HepG2 (cell line): Measurements from ENCODE around the gene RPS14. TPM values are rescaled to one million over a fixed set of nuclear protein-coding genes. Genes with fewer than 3 reads are reported as not detected.

ENCODE experiments used
- AKAP8 ChIP-seq: sonication (generic); formaldehyde crosslinking; IDR thresholded peaks from 2 replicates; pipeline ENCODE4 v1.5.1; 2020; ENCODE audit warnings: mild to moderate bottlenecking, missing genetic modification reagents
- ELF4 ChIP-seq: sonication (generic); formaldehyde crosslinking; IDR thresholded peaks from 2 replicates; pipeline ENCODE4 v1.5.0; 2020; ENCODE audit warnings: missing genetic modification reagents, mild to moderate bottlenecking, moderate library complexity, borderline replicate concordance
- REXO4 ChIP-seq: sonication (generic); formaldehyde crosslinking; IDR thresholded peaks from 2 replicates; pipeline ENCODE4 v1.8.0; 2022; ENCODE audit warnings: missing genetic modification reagents, mild to moderate bottlenecking, borderline replicate concordance
- SAFB2 ChIP-seq: sonication (generic); formaldehyde crosslinking; IDR thresholded peaks from 2 replicates; pipeline ENCODE4 v1.5.1; 2020; ENCODE audit warnings: missing genetic modification reagents, low read depth, mild to moderate bottlenecking, borderline replicate concordance
- SIX4 ChIP-seq: sonication (generic); formaldehyde crosslinking; IDR thresholded peaks from 2 replicates; pipeline ENCODE4 v1.4.0; 2020; ENCODE audit warnings: missing genetic modification reagents
- SRSF9 ChIP-seq: fragments of 200-400 bp; formaldehyde crosslinking; IDR thresholded peaks from 2 replicates; pipeline ENCODE4 v1.6.1; 2018; ENCODE audit warnings: borderline replicate concordance, mild to moderate bottlenecking, low read depth, low read length; ENCODE audit not compliant: insufficient read depth, poor library complexity, severe bottlenecking
- YEATS4 ChIP-seq: sonication (generic); formaldehyde crosslinking; IDR thresholded peaks from 2 replicates; pipeline ENCODE4 v1.4.0; 2020; ENCODE audit warnings: missing genetic modification reagents, borderline replicate concordance
- ZBTB1 ChIP-seq: sonication (generic); formaldehyde crosslinking; IDR thresholded peaks from 2 replicates; pipeline ENCODE4 v1.4.0; 2020; ENCODE audit warnings: missing genetic modification reagents, borderline replicate concordance
- ZNF317 ChIP-seq: sonication (generic); formaldehyde crosslinking; IDR thresholded peaks from 2 replicates; pipeline ENCODE4 v1.5.0; 2020; ENCODE audit warnings: mild to moderate bottlenecking, missing genetic modification reagents
- ZNF430 ChIP-seq: sonication (generic); formaldehyde crosslinking; IDR thresholded peaks from 2 replicates; pipeline ENCODE4 v1.9.0; 2021; ENCODE audit warnings: mild to moderate bottlenecking, missing genetic modification reagents
- ZSCAN25 ChIP-seq: sonication (generic); formaldehyde crosslinking; IDR thresholded peaks from 2 replicates; pipeline ENCODE4 v1.8.0; 2022; ENCODE audit warnings: mild to moderate bottlenecking, missing genetic modification reagents
- ZSCAN30 ChIP-seq: sonication (generic); formaldehyde crosslinking; IDR thresholded peaks from 2 replicates; pipeline ENCODE4 v1.5.0; 2020; ENCODE audit warnings: mild to moderate bottlenecking, missing genetic modification reagents
- polyA plus RNA-seq, 8 experiments: library from polyadenylated mRNA; depleted of rRNA in 3 of 8; stranded (reverse) in 7 of 8; unstranded in 1 of 8; fragments of >200 nt; fragmentation: Illumina TruSeq in 4 of 8; extraction: Trizol in 4 of 8; gene quantifications; 2 replicates each; pipeline versions ENCODE4 v1.2.1 to v1.2.3, GENCODE V29; 2011 to 2016; ENCODE audit warnings: low read depth in 4 of 8, missing spikeins in 1 of 8, mixed read lengths in 1 of 8; ENCODE audit not compliant: insufficient read depth in 1 of 8
- total RNA-seq, 5 experiments: library from RNA; depleted of rRNA; stranded (reverse); fragments of >200 nt; fragmentation: Illumina TruSeq; extraction: Trizol; gene quantifications; 2 replicates each; pipeline ENCODE4 v1.2.3, GENCODE V29; 2016; ENCODE audit warnings: low read depth in 1 of 5
- TF ChIP-seq, protein P1 (sequence below): sonication (generic); formaldehyde crosslinking; IDR thresholded peaks from 2 replicates; pipeline ENCODE4 v1.8.1; 2023; ENCODE audit warnings: mild to moderate bottlenecking, missing genetic modification reagents
- TF ChIP-seq, protein P2 (sequence below): sonication (generic); formaldehyde crosslinking; IDR thresholded peaks from 2 replicates; pipeline ENCODE4 v1.4.0; 2020; ENCODE audit warnings: mild to moderate bottlenecking, missing genetic modification reagents
- TF ChIP-seq, protein P3 (sequence below): sonication (generic); formaldehyde crosslinking; IDR thresholded peaks from 2 replicates; pipeline ENCODE4; 2020; ENCODE audit warnings: missing genetic modification reagents, mild to moderate bottlenecking, borderline replicate concordance
- TF ChIP-seq, protein P4 (sequence below): sonication (generic); formaldehyde crosslinking; IDR thresholded peaks from 2 replicates; pipeline ENCODE4 v1.5.1; 2020; ENCODE audit warnings: missing genetic modification reagents, mild to moderate bottlenecking, borderline replicate concordance

Gene RPS14
- total and polyA plus RNA-seq, 2 of the 13 experiments (the other 11 are each of a cell fraction or from before 2014, with no cell fraction given): 2,116 to 3,295 TPM

DNA sequence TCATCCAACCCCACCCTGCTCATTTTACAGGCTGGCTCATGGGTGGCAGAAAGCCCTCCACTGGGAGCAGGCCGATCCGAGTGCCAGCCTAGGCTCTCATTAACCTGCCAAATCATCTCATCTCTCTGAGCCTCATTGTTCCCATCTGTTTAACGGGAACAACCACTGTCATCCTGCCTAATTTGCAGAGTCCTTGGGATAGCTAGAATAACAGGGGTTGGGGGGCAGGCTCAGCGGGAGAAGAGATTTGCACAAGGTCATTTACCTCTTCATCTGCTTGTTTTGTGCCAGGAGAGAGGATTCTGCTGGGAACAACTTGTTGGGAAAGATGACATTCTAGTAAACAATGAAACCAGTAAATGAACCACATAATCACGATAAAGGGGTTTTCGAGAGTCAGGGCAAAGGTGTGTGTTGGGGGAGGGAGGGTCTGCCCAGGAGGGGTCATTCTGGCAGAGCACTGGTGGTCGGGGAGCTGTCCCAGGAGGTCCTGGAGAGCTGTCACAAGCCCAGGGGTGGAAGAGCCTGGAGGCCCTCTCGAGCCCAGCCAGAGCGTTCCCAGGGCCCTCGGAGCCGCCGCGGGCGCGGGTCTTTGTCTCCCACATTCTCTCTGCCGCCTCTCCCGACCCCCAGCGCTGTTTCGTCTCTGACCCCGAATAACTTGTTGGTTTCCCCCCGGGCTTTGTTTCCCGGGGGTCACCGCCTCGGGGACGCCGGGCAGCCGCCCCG is 35.6 kb upstream of the RPS14 start (continued):
- TF ChIP-seq, protein P1, sequence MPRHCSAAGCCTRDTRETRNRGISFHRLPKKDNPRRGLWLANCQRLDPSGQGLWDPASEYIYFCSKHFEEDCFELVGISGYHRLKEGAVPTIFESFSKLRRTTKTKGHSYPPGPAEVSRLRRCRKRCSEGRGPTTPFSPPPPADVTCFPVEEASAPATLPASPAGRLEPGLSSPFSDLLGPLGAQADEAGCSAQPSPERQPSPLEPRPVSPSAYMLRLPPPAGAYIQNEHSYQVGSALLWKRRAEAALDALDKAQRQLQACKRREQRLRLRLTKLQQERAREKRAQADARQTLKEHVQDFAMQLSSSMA (CRISPR knock-in tag): no peak
- TF ChIP-seq ZSCAN30 (CRISPR knock-in tag) (no peak), ZNF317 (CRISPR knock-in tag) (no peak), YEATS4 (CRISPR knock-in tag) (no peak), SAFB2 (CRISPR knock-in tag) (peak; percentile 34; the same call in 1 of the 2 replicates), ELF4 (CRISPR knock-in tag) (no peak), ZSCAN25 (CRISPR knock-in tag) (no peak), SRSF9 (no peak), ZBTB1 (CRISPR knock-in tag) (no peak), SIX4 (CRISPR knock-in tag) (no peak), ZNF430 (no peak), REXO4 (CRISPR knock-in tag) (no peak), AKAP8 (CRISPR knock-in tag) (no peak)
- TF ChIP-seq, protein P2, sequence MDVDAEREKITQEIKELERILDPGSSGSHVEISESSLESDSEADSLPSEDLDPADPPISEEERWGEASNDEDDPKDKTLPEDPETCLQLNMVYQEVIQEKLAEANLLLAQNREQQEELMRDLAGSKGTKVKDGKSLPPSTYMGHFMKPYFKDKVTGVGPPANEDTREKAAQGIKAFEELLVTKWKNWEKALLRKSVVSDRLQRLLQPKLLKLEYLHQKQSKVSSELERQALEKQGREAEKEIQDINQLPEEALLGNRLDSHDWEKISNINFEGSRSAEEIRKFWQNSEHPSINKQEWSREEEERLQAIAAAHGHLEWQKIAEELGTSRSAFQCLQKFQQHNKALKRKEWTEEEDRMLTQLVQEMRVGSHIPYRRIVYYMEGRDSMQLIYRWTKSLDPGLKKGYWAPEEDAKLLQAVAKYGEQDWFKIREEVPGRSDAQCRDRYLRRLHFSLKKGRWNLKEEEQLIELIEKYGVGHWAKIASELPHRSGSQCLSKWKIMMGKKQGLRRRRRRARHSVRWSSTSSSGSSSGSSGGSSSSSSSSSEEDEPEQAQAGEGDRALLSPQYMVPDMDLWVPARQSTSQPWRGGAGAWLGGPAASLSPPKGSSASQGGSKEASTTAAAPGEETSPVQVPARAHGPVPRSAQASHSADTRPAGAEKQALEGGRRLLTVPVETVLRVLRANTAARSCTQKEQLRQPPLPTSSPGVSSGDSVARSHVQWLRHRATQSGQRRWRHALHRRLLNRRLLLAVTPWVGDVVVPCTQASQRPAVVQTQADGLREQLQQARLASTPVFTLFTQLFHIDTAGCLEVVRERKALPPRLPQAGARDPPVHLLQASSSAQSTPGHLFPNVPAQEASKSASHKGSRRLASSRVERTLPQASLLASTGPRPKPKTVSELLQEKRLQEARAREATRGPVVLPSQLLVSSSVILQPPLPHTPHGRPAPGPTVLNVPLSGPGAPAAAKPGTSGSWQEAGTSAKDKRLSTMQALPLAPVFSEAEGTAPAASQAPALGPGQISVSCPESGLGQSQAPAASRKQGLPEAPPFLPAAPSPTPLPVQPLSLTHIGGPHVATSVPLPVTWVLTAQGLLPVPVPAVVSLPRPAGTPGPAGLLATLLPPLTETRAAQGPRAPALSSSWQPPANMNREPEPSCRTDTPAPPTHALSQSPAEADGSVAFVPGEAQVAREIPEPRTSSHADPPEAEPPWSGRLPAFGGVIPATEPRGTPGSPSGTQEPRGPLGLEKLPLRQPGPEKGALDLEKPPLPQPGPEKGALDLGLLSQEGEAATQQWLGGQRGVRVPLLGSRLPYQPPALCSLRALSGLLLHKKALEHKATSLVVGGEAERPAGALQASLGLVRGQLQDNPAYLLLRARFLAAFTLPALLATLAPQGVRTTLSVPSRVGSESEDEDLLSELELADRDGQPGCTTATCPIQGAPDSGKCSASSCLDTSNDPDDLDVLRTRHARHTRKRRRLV (CRISPR knock-in tag): no peak
- TF ChIP-seq, protein P3, sequence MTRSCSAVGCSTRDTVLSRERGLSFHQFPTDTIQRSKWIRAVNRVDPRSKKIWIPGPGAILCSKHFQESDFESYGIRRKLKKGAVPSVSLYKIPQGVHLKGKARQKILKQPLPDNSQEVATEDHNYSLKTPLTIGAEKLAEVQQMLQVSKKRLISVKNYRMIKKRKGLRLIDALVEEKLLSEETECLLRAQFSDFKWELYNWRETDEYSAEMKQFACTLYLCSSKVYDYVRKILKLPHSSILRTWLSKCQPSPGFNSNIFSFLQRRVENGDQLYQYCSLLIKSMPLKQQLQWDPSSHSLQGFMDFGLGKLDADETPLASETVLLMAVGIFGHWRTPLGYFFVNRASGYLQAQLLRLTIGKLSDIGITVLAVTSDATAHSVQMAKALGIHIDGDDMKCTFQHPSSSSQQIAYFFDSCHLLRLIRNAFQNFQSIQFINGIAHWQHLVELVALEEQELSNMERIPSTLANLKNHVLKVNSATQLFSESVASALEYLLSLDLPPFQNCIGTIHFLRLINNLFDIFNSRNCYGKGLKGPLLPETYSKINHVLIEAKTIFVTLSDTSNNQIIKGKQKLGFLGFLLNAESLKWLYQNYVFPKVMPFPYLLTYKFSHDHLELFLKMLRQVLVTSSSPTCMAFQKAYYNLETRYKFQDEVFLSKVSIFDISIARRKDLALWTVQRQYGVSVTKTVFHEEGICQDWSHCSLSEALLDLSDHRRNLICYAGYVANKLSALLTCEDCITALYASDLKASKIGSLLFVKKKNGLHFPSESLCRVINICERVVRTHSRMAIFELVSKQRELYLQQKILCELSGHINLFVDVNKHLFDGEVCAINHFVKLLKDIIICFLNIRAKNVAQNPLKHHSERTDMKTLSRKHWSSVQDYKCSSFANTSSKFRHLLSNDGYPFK (CRISPR knock-in tag): peak; percentile 46; the same call in 1 of the 2 replicates
- TF ChIP-seq, protein P4, sequence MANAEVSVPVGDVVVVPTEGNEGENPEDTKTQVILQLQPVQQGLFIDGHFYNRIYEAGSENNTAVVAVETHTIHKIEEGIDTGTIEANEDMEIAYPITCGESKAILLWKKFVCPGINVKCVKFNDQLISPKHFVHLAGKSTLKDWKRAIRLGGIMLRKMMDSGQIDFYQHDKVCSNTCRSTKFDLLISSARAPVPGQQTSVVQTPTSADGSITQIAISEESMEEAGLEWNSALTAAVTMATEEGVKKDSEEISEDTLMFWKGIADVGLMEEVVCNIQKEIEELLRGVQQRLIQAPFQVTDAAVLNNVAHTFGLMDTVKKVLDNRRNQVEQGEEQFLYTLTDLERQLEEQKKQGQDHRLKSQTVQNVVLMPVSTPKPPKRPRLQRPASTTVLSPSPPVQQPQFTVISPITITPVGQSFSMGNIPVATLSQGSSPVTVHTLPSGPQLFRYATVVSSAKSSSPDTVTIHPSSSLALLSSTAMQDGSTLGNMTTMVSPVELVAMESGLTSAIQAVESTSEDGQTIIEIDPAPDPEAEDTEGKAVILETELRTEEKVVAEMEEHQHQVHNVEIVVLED (CRISPR knock-in tag): no peak
